Measurements from ENCODE around the gene PDP2. TPM values are rescaled to one million over a fixed set of nuclear protein-coding genes. Genes with fewer than 3 reads are reported as not detected.

PDP2 gene
- total and polyA plus RNA-seq, 9 of the 15 experiments (the other 6 are each of a cell fraction or from before 2014, with no cell fraction given) = 2.5 to 24.3 (median 7.2) TPM

DNA sequence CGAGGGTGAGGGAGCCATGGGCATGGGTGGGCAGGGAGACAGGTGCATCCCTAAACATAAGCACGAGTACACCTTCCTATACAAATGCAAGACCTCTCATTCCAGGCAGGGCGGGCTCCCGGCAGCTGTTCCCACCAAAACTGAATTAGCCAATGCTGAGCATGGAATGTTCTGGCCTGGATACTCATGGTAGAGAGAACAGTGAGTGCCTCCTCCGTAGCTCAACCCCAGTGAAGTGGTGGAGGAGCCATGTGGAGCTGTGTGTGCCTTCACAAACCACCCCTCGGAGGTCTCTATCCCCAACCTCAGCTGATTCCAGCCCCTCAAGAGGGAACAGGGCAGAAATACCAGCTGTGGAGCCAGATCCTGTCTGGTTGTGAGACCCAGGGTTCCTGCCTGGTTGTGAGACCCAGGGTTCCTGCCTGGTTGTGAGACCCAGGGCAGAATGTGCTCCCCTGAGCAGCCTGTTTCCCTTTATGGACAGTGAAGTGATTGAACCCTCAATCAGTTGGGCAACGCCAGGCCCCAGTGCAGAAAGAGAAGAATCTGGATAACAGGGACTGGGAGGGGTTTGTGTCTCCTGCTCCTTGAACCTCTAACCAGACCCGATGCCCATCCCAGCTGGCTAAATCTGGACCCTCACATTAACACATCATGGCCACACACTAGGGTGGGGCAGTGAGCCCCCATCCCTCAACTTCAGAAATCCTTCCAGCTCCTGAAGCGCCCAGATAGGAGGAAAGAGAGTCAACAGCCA lies 40.8 kb downstream of the PDP2 start:
- in situ Hi-C loops (cut with MboI) = no loop called here
- no peaks in the 10 kb centered on the region for H3K79me2 ChIP-seq (ENCODE audit: control insufficient read depth, insufficient read depth, low read length)
- H3K9ac ChIP-seq (ENCODE audit: insufficient read depth in 1 of 2, low read depth in 2 of 2, low read length in 2 of 2) = no peak overlapping the region; a peak in 1 of 4 replicates
- H3K27me3 ChIP-seq (ENCODE audit: control insufficient read depth in 2 of 2, insufficient read depth in 2 of 2, low read length in 2 of 2) = peaks cover 11 to 62% of the 10 kb centered on the region in 2 experiments; a peak in 3 of 5 replicates
- CTCF ChIA-PET (ENCODE audit: low intra/inter-chr PET ratio) = no interaction called here
- H3K4me1 ChIP-seq (replicated peaks in 1 of 2; ENCODE audit: control insufficient read depth in 2 of 2, insufficient read depth in 2 of 2, low read length in 2 of 2) = peaks cover 0 to 32% of the 10 kb centered on the region in 2 experiments; a peak in 3 of 5 replicates
- ATAC-seq = no peak
- no peak overlapping the region for H3K4me2 ChIP-seq (ENCODE audit: insufficient read depth, low read length)
- H4K20me1 ChIP-seq (replicated peaks; ENCODE audit: control insufficient read depth, insufficient read depth, low read length) = no peaks in the 10 kb centered on the region; the same call in 1 of the 2 replicates
- intact Hi-C loops (cut with micrococcal nuclease) = no loop called here
- H3K9me1 ChIP-seq (ENCODE audit: control insufficient read depth, insufficient read depth, low read length) = no peaks in the 10 kb centered on the region
- no peak overlapping the region for H3K4me3 ChIP-seq
- FAIRE-seq = no peak
- no peaks in the 10 kb centered on the region for H3K36me3 ChIP-seq (ENCODE audit: control insufficient read depth, insufficient read depth, low read length)
- no peak overlapping the region for H3K27ac ChIP-seq (ENCODE audit: extremely low read depth, low read depth, low read length)
- no TSS peak for BruUV-seq (replicated peaks)
- 7% methylated on average over 9 of the region's 9 CpGs for WGBS (ENCODE audit: insufficient coverage, low coverage, missing lambda C conversion rate)
- no peaks in the 10 kb centered on the region for H3K9me3 ChIP-seq (replicated peaks; ENCODE audit: control insufficient read depth, insufficient read depth, low read depth, low read length)
- POLR2A ChIA-PET = interaction anchor here (0.6 to 2.0 kb wide), 4 partner anchors 8 to 368 kb away, joined by 3 to 11 read pairs (median 7); partner anchors contain the start of gene CIAO2B
- no peak overlapping the region for H2AFZ ChIP-seq (ENCODE audit: low read depth, low read length)
- DNase-seq (ENCODE audit: extremely low read depth in 1 of 4, low spot score in 3 of 4) = no peak
- TF ChIP-seq TCF3 (CRISPR knock-in tag; IDR thresholded peaks at IDR 0.05) (no peak), SAP30 (IDR thresholded peaks at IDR 0.05; ENCODE audit: borderline replicate concordance, insufficient read depth, low read depth, low read length, poor library complexity, severe bottlenecking) (no peak), ZNF75A (CRISPR knock-in tag; IDR thresholded peaks at IDR 0.05) (no peak), CEBPZ (IDR thresholded peaks at IDR 0.05; ENCODE audit: borderline replicate concordance, low read depth, low read length) (no peak), PHTF2 (CRISPR knock-in tag; IDR thresholded peaks at IDR 0.05) (no peak), POLR2G (IDR thresholded peaks at IDR 0.05; ENCODE audit: low read depth, low read length) (no peak), CREBBP (IDR thresholded peaks at IDR 0.05; ENCODE audit: low read depth, low read length) (no peak), DACH1 (IDR thresholded peaks at IDR 0.05; ENCODE audit: partially characterized antibody) (no peak), HDAC1 (IDR thresholded peaks at IDR 0.05) (no peak), SAFB (IDR thresholded peaks at IDR 0.05; ENCODE audit: borderline replicate concordance, low read depth, low read length) (no peak), FIP1L1 (IDR thresholded peaks at IDR 0.05; ENCODE audit: low read depth, low read length, poor library complexity, severe bottlenecking) (no peak), NR4A1 (CRISPR knock-in tag; IDR thresholded peaks at IDR 0.05) (no peak), NR4A1 (tag; IDR thresholded peaks at IDR 0.05) (no peak)
- TF ChIP-seq, protein P1, sequence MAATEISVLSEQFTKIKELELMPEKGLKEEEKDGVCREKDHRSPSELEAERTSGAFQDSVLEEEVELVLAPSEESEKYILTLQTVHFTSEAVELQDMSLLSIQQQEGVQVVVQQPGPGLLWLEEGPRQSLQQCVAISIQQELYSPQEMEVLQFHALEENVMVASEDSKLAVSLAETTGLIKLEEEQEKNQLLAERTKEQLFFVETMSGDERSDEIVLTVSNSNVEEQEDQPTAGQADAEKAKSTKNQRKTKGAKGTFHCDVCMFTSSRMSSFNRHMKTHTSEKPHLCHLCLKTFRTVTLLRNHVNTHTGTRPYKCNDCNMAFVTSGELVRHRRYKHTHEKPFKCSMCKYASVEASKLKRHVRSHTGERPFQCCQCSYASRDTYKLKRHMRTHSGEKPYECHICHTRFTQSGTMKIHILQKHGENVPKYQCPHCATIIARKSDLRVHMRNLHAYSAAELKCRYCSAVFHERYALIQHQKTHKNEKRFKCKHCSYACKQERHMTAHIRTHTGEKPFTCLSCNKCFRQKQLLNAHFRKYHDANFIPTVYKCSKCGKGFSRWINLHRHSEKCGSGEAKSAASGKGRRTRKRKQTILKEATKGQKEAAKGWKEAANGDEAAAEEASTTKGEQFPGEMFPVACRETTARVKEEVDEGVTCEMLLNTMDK (IDR thresholded peaks at IDR 0.05; ENCODE audit: borderline replicate concordance, insufficient read depth, low read depth, low read length, poor library complexity, severe bottlenecking) = no peak

Data from K562 (cell line).